Ecto neural progenitor cell (in vitro differentiated cells): ENCODE data around the gene ARTN.

Experiments used
- DNase-seq: peaks from one replicate; pipeline ENCODE4 v3.0.0-alpha.2; 2018; ENCODE audit warnings: low spot score

The ARTN gene, protein sequence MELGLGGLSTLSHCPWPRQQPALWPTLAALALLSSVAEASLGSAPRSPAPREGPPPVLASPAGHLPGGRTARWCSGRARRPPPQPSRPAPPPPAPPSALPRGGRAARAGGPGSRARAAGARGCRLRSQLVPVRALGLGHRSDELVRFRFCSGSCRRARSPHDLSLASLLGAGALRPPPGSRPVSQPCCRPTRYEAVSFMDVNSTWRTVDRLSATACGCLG

DNA sequence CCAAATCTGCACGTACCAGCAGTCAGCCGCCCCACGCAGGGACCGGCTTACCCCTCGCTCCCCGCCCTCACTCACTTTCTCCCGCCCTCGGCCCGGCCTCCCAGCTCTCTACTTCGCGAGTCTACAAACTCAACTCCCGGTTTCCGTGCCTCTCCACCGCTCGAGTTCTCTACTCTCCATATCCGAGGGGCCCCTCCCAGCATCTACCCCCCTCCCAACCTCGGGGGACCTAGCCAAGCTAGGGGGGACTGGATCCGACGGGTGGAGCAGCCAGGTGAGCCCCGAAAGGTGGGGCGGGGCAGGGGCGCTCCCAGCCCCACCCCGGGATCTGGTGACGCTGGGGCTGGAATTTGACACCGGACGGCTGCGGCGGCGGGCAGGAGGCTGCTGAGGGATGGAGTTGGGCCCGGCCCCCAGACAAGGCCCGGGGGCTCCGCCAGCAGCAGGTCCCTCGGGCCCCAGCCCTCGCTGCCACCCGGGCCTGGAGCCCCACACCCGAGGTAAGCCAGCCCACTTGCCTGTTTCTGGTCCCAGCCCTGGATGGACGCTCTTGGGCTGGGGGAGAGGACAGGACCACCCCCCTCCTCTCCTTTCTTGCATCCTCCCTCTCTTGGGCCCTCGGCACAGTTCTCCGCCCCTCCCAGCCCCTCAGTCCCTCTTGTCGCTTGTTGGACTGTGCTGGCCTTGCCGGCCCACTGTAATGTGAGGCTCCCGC is at the start of gene ARTN:
Gene ARTN, plus strand, starts transcription at position 416 of the 715 bp plus-strand sequence. CDS start 1,856 bp downstream, outside the sequence.
- peak; percentile 82 for DNase-seq

DNA sequence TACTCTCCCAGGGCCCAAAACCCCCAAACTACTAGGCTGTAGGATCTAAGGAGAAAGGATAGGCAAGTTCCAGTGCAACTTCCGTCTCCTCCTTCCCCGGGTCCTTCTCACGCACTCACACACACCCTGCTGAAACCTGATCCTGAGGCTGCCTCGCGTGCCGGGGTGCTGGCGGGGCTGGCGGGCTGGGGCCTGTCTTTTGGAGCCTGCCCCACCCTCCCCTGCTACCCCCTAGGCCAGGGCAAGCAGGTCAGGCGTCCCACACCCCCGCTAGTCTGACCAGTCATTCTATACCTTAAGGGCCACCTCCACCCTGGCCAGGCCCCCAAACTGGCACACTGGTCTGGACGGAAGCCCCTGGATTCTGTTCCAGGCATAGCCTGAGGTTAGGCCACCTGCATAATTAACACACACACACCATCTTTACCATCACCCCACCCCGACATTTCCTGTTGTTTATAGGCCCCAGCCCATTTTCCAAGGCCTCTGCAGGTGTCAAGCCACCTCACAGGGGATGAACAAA is 48.3 kb upstream of the ARTN start:
- DNase-seq = peak; percentile 71

DNA sequence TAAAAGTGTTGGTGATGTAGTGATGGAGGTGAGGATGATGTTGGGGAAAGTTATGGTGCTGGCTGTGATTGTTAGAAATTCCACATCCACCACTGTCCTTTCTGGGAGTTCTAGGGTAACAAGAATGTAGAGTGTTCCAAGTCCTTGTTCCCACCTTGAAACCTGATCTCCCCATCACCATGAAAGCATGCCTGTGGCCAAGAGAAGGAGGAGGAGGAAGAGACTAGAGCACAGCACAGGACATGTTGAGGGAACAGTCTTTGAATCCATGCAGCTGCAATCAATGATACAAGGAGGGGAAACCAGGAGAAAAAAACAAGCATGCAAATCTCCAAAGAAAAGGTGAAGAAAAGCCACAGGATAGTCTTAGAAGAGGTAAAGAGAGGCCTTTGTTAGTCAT is 45.9 kb upstream of the ARTN start:
- no peak for DNase-seq

DNA sequence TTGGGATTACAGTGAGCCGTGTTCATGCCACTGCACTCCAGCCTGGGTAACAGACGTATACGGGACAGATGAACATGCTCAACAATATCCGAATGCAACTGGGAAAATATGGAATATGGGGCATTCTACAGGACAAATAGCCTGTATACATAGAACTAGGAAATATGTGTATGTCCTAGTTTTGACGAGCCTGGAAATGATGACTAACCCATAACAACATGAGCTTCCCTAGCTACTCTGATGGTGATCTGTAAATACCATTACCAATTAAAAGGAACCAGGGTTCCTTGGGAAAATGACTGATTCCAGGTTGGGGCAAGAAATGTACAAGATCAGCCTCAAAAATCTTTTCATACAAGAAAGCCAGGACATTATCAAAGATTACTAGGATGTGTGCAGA is 42.8 kb upstream of the ARTN start:
- DNase-seq = no peak

DNA sequence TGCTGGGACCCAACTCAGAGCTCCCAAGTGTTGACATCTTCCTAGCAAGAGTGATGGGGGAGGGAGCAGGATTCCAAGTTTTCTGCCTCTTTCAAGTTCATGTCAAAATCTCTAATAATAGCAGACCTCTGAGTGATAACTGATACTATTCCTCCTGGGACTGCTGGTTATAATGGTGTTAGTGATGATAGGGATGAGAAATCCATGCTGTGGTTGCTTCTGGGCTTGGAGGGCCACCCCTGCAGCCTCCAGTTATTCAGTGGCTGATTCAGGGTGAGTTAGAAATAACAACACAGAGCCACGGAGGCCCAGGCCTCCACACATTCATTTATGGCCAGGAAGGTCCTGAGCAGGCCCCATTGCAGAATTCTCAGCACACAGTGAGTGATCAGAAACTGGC is 40.6 kb upstream of the ARTN start:
- DNase-seq = no peak

DNA sequence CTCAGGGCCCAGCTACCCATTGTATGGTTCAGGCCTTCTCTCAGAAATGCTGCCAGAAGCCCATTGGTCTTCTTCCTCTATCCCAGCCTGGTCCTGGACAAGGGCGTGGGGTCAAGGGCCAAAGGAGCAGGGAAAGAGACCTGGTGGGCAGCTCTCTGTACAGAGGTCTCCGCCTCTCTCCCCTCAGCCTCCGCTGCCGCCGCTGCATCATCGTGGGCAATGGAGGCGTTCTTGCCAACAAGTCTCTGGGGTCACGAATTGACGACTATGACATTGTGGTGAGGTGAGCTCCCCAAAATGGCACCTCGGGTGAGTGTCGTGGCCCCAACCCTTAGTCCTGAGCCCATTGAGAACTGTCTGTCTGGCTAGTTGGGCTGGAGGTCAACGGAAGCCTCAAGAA is 34.6 kb upstream of the ARTN start:
- no peak for DNase-seq

DNA sequence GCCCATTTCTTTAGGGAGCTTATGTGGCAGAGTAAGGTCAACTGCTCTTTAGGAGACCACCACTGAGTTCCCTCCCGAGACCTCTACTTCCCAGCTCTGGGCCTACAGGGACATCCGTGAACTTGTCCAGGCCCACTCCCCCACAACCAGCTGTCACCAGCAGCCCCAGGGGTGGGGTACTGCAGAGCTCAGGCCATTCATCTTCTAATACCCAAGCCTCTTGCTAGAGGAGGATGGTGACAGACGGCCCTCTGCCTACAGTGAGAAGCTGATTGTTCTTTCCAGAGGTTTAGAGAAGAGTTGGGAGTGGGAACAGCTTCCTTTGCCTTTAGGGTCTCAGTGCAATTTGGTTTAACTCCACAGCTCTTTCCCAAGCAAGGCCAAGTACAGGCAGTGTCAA is 33.2 kb upstream of the ARTN start:
- no peak for DNase-seq

DNA sequence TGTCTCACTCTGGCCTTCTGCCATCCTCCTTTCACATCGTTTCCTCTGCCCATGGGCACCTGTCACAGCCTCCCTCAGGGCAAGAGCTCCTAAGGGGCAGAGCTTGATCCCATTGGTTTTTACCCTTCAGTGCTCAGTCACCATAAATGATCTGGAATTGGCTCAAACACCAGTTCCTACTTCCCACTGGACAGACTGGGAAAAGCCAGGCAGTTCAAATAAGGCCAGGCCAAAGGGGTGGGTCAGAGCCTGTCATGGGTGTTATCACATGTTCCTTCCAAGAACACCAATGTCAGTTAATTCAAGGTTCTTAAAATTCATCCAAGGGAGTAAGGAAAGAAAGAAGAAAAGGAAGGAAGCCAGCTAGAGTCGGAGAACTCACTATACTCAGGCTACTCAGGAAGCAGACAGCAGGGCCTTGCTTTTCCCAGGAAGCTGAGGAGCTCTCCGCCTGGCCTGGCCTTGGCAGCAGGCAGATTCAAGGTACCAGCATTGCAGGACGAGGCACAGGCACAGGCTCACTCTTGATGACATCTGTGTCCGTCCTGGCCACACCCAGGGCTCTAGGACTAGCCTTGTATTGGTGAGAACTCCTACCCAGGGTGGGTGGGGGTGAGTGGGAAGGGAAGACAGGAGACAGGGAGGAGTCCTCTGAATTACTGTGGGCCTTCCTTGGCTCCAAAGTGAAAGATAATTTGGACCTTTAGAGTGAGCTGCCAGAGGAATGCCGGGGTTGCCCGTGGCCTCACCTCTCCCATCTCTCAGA is 32.2 kb upstream of the ARTN start:
- DNase-seq = no peak

DNA sequence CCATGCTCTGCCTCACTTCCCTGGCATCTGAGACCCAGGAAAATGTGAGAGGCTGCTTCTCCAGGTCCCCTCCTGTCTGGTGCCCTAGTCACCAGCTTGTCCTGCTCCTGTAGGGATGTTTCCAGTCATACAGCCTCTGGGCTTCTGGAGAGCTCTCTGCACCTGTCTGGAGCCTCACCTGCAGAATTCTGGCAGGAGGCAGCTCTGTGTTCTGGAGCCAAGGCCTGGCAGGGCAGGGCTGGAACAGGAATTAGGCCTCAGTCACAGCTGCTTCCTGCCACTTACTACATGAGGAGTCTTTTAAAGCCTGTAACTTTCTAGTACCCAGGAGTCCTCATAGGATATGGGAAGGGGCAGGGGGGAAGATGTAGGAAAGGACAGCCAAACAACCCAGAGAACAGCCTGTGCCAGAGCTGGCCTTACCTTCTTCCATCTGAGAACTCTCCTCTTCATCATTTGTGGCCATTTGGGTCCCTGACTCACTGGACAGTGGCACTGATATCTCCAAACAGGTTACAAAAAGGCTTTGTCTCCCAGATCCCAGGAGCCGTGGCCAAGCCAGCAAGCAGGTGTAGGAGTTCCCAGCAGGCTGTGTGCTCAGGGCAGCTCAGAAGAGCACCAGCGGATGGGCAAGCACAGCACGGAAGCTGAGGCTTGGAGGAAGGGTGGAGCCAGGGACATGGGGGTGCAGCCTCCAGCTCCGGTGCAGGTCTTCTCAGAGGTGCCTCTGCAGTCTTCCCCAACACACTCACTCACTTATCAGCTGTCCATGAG is 31.4 kb upstream of the ARTN start:
- DNase-seq = no peak

DNA sequence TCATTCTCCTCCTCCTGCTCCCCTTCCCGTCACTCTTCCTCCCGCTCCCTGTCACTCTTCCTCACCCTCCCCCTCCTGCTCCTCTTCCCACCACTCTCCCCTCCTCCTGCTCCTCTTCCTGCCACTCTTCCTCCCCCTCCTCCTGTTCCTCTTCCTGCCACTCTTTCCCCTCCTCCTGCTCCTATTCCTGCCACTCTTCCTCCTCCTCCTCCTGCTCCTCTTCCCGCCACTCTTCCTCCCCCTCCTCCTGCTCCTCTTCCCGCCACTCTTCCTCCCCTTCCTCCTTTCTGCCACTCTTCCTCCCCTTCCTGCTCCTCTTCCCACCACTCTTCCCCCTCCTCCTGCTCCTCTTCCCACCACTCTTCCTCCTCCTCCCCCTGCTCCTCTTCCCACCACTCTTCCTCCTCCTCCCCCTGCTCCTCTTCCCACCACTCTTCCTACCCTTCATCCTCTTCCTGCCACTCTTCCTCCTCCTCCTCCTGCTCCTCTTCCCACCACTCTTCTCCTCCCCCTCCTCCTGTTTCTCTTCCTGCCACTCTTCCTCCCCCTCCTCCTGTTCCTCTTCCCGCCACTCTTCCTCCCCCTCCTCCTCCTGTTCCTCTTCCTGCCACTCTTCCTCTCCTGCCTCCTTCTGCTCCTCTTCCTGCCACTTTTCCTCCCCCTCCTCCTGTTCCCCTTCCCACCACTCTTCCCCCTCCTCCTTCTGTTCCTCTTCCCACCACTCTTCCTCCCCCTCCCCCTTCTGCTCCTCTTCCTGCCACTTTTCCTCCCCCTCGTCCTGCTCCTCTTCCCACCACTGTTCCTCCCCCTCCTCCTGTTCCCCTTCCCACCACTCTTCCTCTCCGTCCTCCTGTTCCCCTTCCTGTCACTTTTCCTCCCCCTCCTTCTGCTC is 28.7 kb upstream of the ARTN start:
- no peak for DNase-seq

DNA sequence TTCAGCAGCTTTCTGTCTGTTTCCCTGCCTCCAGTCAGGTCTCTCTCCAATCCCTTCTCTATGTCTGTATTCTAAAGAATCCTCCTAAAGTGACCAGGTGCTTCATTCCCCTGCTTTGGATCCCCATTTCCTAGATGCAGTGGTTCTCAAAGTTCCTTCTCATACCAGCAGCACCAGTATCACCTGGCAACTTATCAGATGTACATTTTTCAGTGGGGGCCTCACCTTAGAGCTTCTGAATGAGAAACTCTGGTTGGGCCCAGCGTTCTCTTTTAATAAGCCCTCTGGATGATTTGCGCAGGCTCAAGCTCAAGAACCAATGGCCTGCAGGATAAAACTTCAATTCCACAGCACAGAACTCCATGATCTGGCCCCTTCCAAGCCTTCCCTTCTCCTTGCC is 25.4 kb upstream of the ARTN start:
- DNase-seq = no peak

DNA sequence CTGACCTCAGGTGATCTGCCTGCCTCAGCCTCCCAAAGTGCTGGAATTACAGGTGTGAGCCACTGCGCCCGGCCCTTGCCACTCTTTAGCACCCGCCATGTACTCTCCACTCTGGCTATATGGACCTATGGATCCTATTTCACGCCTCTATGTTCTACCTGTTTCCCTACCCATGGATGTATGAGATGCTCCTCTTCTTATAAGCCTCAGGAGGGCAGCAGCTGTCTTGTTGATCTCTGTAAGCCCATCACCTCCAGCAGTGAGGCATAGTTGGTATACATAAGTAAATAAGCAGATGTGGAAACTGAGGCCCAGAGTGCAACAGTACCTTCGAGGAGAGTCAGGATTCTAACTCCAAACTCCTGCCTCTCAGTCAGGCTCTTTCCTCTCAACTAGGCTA is 24.7 kb upstream of the ARTN start:
- DNase-seq = no peak

DNA sequence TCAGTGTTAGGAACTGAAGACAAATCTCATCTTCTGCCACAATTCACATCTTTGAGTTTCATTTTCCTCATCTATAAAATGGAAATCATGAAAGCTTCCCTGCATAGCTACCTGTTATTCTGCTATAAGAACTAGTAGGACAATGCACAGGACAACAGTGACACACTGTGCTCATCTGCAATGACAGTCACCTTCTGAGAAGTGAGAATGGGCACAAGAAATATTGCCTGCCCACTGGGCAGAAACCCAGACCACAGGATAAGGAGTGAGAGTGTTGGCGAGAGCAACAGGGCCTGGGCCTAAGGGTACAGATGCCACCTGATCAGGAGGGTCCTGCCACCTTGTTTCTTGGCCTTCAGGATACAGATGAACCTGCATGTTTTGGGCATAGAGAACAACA is 23.3 kb upstream of the ARTN start:
- no peak for DNase-seq

DNA sequence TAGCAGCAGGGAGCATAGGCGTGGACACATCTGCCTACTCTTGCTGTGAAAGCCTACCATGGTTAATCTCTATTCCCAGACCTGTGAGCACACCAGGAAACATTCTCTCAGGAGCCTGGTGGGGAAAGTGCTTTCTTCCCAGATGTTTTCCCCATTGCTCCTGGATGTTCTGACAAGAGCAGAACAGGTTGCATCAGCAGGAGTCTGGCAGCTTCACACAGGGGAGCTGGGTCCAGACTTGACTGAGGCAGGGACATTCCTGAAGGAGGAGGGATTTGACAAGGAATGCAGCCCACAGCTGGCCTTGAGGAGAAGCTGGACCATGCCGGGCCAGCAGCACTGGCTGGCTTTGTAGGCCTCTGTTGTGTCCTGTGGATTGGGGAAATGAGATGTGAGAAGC is 21.0 kb upstream of the ARTN start:
- no peak for DNase-seq

DNA sequence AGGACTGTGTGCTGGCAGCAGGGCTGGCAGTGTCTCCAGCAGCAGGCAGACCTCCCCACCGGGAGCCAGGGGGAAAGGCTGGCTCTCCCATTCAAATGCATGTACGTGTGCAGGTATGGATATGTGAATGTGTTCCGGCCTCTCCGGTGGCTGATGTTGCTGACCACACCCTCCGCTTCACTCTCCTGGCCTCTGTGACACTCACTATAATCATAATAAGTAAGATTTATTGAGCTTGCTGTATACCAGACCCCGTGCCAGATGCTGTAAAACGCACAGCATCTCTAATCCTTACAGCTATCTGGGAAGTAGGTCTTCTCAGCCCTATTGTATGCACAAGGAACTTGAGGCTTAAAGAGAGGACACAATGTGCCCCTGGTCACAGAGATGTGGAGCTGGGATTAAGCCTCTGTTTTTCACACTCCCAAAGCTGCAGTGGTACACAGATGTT is 20.5 kb upstream of the ARTN start:
- DNase-seq = no peak

DNA sequence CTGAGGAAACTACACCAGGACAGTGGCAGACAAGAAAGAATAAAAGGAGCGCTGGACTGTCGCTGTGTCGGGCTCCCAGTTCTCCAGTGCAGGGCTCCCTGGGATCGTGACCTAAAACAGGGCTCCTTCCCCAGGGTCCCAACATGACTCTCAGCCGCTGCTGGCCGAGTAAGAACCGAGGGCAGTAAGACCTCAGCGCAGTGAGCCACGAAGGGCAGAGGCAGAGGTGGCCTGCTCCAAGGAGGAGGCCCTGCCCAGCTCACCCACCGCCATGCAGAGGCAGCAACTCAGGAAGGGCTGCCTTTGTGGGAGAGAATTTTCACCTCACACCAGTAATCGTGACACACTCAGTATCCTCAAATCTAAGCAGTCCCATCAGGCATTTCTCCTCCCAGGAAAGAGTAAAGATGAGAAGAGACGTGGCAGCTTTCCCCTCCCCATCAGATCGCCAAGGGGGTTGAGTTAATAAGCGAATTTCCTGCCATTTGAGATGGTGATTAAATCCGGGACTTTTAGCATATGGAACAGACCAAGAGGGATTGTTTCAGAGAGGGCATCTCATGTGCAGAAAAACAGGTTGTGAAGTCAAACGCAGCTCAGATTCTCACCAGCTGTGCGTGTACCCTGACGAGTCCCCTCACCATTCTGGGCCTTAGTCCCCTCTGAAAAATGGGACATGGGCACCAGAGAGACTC is 19.8 kb upstream of the ARTN start:
- no peak for DNase-seq

DNA sequence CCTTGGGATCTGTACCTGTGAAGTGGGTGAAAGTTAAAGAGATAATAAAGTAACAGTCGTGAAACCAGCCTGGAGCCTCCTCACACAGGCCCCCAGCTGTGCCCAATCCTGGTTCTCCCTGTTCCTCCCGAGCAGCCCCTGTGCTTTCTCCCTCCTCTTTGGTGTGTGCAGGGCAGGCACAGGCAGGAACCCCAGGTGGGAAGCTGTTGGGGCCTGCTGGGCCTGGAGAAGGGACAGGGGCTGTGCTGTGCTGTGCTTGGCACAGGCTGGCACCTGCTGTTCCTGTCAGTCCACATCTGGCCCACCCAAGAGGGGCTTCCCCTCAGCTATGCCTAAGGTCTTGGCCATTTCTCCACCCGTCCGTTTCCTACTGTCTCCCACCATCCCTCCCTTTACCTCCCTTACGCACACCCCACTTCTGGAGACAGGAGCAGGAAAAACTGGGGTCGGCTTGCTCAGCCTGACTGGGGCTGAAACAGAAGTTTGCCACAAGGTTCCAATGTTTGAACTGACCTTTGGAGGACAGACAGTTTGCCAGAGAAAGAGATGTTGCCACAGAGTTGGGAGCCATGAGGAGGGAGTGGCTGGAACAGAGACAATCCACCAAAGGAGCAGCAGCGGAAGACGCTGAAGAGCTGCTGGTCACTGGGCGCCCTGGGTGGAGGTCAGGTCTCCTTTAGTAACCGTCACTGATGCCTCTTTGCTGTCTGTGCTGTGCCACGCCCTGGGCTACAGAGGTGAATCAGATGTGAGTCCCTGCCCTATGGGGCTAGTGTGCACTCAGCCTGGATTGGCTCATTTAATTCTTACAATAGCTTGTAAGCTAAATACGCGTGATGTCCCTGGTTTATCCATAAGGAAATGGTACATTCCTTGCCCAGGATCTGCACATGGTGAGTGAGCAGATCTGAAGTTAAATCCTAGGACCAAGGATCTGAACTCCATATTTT is 18.8 kb upstream of the ARTN start:
- no peak for DNase-seq

DNA sequence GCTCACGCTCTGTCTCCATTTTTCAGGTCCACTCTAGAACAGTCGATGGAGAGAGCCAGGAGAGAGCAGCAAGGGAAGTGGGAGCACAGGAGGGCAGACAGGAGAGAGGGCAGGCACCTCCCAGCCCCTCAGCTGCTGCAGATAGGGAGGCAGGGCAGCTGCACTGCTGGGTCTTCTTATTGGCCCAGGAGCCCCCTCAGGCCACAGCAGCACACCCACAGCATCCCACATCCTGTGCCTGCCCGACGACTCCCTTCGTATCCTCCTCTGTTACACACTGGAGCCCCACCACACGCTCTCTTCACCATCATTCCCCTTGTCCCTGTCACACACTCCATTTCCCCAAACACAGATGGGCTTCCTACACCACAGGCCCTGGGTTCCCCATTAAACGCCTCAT is 13.7 kb upstream of the ARTN start:
- no peak for DNase-seq

DNA sequence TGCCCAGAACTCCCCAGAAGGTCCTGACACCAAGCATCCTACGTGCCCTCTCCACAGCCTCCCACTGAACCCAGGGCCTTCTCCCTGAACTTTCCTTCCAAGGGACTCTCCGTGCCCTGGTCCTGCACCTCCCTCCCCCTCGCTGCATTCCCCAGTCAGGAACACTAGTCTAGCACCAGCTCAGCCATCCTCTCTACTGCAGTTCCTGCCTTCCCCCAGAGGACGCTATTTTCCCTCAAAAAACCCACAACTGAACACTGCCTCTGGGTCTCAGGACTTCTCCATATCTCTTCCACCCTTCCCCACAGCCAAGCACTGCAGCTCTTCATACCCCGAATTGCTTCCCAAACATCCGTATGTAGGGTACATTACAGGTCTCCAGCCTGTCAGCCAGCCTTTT is 12.6 kb upstream of the ARTN start:
- DNase-seq = no peak
